Spleen (tissue), 7 donors: Measurements from ENCODE around the gene PRPF31.
A peak's percentile ranks its signal among the peaks of the same experiment; 100 is the strongest.

Source experiments
- CTCF ChIP-seq, 11 experiments: fragments of 200-600 bp in 7 of 11; fragments of 450-650 bp in 4 of 11; sonication (generic) in 4 of 11; IDR thresholded peaks in 8 of 11; conservative IDR thresholded peaks in 3 of 11; 1 replicate in 7 of 11; 2 replicates in 4 of 11; pipeline versions ENCODE4 v1.4.0 to v1.8.0; 2016 to 2021; ENCODE audit warnings: antibody characterized with exemption in 11 of 11, inconsistent platforms in 4 of 11, mild to moderate bottlenecking in 1 of 11
- POLR2A ChIP-seq, 3 donors: fragments of 450-650 bp; IDR thresholded peaks; one replicate each; pipeline ENCODE4 v1.5.1; 2017; ENCODE audit warnings: antibody characterized with exemption in 3 of 3, mild to moderate bottlenecking in 1 of 3
- POLR2AphosphoS5 ChIP-seq, 3 donors: sonication (generic); formaldehyde crosslinking; IDR thresholded peaks; one replicate each; pipeline ENCODE4 v1.5.1; 2017; ENCODE audit warnings: antibody characterized with exemption in 3 of 3
- donor health status: DM: no; HTN: no; CAD: no; lungs with moderate emphysema.
- donor health status: DM: no; HTN: no; CAD: no.
- donor health status: DM: no; HTN: no; CAD: no.

- TF ChIP-seq CTCF (IDR thresholded peaks at IDR 0.05 in 8 of 11, conservative IDR thresholded peaks at IDR 0.05 in 3 of 11) (no peak), POLR2AphosphoS5 (IDR thresholded peaks at IDR 0.05) (peak; percentile 72 to 81 (median 77)), POLR2A (IDR thresholded peaks at IDR 0.05) (no peak)
Observed at GRCh38 chr19:54114340-54115108, 1.0 kb upstream of the PRPF31 start.
